Breast epithelium (tissue), 3 donors: ENCODE measurements around the gene ZNF256.

Experiments used
- POLR2A ChIP-seq: fragments of 450-650 bp; IDR thresholded peaks from one replicate; pipeline ENCODE4 v1.6.1; 2016; ENCODE audit warnings: antibody characterized with exemption, mild to moderate bottlenecking, moderate library complexity
- TF ChIP-seq, protein P1 (sequence below), 3 donors: fragments of 450-650 bp; IDR thresholded peaks; one replicate each; pipeline ENCODE4 v1.5.1; 2016 to 2017; ENCODE audit warnings: antibody characterized with exemption in 3 of 3, mild to moderate bottlenecking in 3 of 3, moderate library complexity in 3 of 3

- TF ChIP-seq, protein P1, sequence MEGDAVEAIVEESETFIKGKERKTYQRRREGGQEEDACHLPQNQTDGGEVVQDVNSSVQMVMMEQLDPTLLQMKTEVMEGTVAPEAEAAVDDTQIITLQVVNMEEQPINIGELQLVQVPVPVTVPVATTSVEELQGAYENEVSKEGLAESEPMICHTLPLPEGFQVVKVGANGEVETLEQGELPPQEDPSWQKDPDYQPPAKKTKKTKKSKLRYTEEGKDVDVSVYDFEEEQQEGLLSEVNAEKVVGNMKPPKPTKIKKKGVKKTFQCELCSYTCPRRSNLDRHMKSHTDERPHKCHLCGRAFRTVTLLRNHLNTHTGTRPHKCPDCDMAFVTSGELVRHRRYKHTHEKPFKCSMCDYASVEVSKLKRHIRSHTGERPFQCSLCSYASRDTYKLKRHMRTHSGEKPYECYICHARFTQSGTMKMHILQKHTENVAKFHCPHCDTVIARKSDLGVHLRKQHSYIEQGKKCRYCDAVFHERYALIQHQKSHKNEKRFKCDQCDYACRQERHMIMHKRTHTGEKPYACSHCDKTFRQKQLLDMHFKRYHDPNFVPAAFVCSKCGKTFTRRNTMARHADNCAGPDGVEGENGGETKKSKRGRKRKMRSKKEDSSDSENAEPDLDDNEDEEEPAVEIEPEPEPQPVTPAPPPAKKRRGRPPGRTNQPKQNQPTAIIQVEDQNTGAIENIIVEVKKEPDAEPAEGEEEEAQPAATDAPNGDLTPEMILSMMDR (IDR thresholded peaks at IDR 0.05), result no peak
- no peak for TF ChIP-seq POLR2A
Measured at GRCh38 chr19:57949296-57949695, 1.8 kb upstream of the ZNF256 start.
